ENCODE data around the gene KDR.
A peak's percentile ranks its signal among the peaks of the same experiment; 100 is the strongest.

Gene KDR

DNA sequence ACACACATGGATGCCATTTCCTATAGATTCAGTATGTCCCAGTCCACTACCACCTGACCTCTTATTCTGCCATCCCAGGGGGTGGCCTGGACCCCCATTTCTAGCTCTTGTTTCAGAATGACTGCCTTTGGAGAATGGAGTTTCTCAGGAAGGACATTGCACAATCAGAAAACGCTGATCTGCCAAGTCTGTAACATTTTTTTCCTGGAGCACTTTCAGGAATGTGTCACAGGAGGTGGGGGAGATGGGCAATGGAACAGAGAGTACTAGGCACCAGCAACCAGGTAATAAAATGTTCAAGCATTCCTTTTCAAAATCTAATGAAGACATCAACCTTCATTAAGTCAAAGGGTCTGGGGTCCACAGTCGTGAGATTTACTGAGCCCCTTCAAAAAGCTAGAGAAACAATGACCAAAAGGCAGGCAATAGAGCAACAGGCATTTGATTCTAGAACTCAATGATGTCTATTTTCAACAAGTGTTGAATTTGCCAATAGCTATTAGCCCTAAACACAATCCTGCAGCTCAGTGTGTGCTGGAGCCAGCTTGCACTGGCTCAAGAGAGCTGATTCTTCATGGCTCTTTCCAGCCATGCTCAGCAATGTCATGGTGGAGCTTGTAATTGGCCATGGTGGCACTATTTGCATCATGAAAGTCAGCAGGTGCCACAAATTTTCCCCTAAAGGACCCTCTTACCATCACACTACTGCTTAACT, 87.1 kb downstream of the KDR start:
- peak; percentile 16 for DNase-seq (ENCODE audit: low read depth, low spot score)
- in situ Hi-C loops (cut with HindIII; ENCODE audit: low sequenced_read_pairs), result no loop called here
- H3K4me3 ChIP-seq (ENCODE audit: low read depth, low read length), result no peak overlapping the region
- TF ChIP-seq, protein P1, sequence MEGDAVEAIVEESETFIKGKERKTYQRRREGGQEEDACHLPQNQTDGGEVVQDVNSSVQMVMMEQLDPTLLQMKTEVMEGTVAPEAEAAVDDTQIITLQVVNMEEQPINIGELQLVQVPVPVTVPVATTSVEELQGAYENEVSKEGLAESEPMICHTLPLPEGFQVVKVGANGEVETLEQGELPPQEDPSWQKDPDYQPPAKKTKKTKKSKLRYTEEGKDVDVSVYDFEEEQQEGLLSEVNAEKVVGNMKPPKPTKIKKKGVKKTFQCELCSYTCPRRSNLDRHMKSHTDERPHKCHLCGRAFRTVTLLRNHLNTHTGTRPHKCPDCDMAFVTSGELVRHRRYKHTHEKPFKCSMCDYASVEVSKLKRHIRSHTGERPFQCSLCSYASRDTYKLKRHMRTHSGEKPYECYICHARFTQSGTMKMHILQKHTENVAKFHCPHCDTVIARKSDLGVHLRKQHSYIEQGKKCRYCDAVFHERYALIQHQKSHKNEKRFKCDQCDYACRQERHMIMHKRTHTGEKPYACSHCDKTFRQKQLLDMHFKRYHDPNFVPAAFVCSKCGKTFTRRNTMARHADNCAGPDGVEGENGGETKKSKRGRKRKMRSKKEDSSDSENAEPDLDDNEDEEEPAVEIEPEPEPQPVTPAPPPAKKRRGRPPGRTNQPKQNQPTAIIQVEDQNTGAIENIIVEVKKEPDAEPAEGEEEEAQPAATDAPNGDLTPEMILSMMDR (IDR thresholded peaks at IDR 0.05; ENCODE audit: low read depth, low read length), result no peak

DNA sequence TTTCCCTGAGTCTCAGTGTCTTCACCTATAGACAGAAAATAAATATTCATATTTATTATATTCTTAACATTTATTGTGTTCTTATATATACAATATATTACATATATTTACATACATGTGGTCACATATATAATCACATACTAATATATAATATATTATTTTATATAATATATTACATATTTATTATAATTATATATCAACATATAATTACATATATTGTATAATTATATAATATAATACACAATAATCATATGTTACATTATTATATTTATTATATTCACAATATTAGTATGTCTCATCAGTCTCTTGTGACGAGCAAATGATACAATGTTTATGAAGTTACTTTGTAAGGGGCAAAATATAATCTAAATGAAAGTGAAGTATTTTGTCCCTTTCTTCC, 87.7 kb downstream of the KDR start:
- in situ Hi-C loops (cut with HindIII; ENCODE audit: low sequenced_read_pairs), result no loop called here
- TF ChIP-seq, protein P1 (IDR thresholded peaks at IDR 0.05; ENCODE audit: low read depth, low read length), result no peak
- H3K4me3 ChIP-seq (ENCODE audit: low read depth, low read length), result no peak overlapping the region

DNA sequence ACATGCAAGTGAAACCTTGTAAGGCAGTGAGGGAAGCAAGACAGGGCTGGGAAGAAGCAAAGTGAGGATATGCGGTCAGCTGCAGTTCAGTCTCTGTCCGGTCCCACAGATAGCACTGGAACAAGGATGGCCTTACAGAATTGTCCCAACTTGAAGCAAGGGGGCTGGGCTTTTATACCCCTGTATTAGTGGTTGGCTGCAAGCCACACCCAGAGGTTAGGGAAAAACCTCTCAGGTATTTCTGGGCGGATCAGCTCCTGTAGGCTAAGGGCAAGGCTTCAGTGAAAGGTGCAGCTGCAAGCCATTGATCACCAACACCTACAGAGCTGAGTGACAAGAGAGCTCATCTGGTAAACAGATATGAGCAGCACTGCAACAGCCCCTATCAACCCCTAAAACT, 89.0 kb downstream of the KDR start:
- no peak for DNase-seq (ENCODE audit: low read depth, low spot score)
- H3K4me3 ChIP-seq (ENCODE audit: low read depth, low read length), result no peak overlapping the region
- TF ChIP-seq, protein P1 (IDR thresholded peaks at IDR 0.05; ENCODE audit: low read depth, low read length), result no peak
- in situ Hi-C loops (cut with HindIII; ENCODE audit: low sequenced_read_pairs), result no loop called here

More for the DNA sequence above, 87.7 kb downstream of the KDR start:
- no peak for DNase-seq (ENCODE audit: low read depth, low spot score)

DNA sequence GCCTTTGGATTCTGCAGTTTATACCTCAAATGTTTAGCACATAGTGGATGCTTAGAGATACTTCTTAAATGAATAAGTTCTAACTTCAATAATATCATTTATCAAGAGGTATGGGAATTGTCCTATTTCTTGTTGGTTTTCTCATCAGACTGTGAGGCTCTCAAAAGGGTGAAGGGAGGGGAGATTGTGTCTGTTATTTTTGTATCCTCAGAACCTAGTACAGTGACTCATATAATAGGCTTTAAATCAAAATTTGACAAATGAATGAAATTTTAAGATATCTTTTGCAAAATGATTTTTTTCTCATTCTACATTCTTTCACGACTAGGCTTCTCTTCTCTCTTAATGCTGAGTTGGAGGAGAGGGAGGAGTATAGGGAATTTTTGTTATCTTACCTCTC, 89.5 kb downstream of the KDR start:
- H3K4me3 ChIP-seq (ENCODE audit: low read depth, low read length), result no peak overlapping the region
- in situ Hi-C loops (cut with HindIII; ENCODE audit: low sequenced_read_pairs), result no loop called here
- DNase-seq (ENCODE audit: low read depth, low spot score), result no peak

DNA sequence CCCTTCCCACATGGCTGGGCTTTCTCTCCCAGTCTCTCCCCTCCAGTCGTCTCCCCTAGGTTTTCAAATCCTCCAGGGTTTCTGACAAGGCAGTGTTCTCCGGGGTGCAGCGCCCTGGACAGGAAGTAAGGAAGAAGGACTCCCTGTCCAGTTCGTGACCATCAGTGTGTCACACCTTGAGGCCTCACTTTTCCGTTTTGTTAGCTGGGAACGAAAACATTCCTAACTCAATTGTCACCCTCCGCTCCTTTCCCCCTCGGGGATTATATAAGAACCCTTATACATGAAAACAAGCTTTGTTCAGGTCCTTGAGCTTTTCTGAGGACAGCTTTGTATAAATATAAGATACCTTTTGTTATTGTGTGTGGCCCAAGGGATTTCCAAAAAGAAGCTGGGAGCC, 92.1 kb downstream of the KDR start:
- TF ChIP-seq, protein P1 (IDR thresholded peaks at IDR 0.05; ENCODE audit: low read depth, low read length), result no peak
- no peak overlapping the region for H3K4me3 ChIP-seq (ENCODE audit: low read depth, low read length)
- in situ Hi-C loops (cut with HindIII; ENCODE audit: low sequenced_read_pairs), result no loop called here
- DNase-seq (ENCODE audit: low read depth, low spot score), result no peak

More for the DNA sequence above, 89.5 kb downstream of the KDR start:
- TF ChIP-seq, protein P1 (IDR thresholded peaks at IDR 0.05; ENCODE audit: low read depth, low read length), result no peak

DNA sequence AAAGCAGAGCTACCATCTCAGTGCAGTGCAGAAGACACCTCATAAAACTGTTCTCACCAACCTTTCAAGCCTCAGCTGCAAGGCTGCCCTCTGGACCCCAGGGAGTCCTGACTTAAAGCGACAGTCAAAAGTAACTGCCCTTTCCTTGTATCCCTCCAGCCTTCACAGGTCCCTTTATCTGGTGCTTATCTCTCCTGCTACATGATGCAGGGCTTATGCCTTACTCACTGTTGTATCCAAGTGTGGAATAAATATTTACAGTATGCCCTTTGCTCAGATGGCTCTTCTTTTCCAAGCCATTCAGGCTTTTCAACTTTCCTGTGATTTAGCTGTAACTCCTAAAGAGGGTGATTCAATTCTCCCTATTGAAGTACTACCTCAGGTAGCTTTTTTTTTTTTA, 92.6 kb downstream of the KDR start:
- TF ChIP-seq, protein P1 (IDR thresholded peaks at IDR 0.05; ENCODE audit: low read depth, low read length), result no peak
- in situ Hi-C loops (cut with HindIII; ENCODE audit: low sequenced_read_pairs), result no loop called here
- no peak overlapping the region for H3K4me3 ChIP-seq (ENCODE audit: low read depth, low read length)
- no peak for DNase-seq (ENCODE audit: low read depth, low spot score)

Measured in astrocyte of the spinal cord (primary cell).